ENCODE measurements around the gene ACKR2.

Gene ACKR2

DNA sequence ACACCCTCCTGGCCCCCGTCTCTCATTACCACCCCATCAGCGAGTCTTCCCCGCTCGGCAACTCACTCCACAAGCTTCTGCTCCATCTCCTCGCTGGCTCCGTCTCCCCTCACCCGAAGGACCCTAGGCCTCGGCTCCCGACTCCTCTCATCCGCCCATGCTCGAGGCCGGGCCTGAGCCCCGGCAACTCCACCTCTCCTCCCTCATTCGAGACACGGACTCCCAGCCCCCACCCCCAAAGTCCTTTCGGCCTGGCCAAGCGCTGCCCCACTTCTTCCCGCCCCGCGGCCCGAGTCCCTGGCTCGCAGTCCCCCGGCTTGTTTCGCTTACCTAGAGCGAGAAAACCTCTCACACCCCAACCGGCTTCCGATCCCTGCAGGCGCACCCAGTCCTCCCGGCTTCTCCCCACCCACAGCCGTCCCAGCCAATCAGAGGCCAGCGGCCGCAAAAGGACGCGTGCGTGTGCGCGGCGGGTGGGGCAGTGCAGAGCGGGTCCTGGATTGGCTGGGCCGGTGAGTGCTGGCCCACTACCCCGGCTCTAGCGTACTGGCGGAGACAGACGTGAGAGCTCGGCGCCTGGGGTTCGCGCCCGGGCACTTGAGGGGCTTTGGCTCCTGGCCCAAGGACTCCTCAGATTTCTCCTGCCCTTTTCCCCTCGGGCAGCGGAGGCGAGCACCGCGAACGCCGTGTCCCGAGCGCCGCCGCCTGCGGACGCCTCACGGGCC, 5.0 kb upstream of the ACKR2 start, which contains the start of gene HIGD1A (continued):
- peak; percentile 55; the same call in 1 of the 2 replicates for TF ChIP-seq OSR2 (tag by site-specific recombination; IDR thresholded peaks at IDR 0.05)
- TF ChIP-seq ZFP37 (tag by site-specific recombination; IDR thresholded peaks at IDR 0.05) = peak; percentile 65
- TF ChIP-seq ZNF660 (tag by site-specific recombination; IDR thresholded peaks at IDR 0.05) = peak; percentile 6; the same call in 1 of the 2 replicates
- no peak for TF ChIP-seq REST (tag by site-specific recombination; IDR thresholded peaks at IDR 0.05)
- TF ChIP-seq ZNF157 (tag by site-specific recombination; IDR thresholded peaks at IDR 0.05) = no peak
- TF ChIP-seq ZNF555 (tag by site-specific recombination; conservative IDR thresholded peaks at IDR 0.05) = no peak
- peak; percentile 85 for TF ChIP-seq GLI4 (tag by site-specific recombination; IDR thresholded peaks at IDR 0.05)
- TF ChIP-seq ZFP3 (tag by site-specific recombination; IDR thresholded peaks at IDR 0.05; ENCODE audit: low read depth) = 0 out of 2 replicates have a peak, but pooled peaks have one; percentile 39
- no peak for TF ChIP-seq ZNF692 (tag by site-specific recombination; IDR thresholded peaks at IDR 0.05)
- TF ChIP-seq KLF7 (tag by site-specific recombination; IDR thresholded peaks at IDR 0.05; ENCODE audit: borderline replicate concordance) = no peak; the same call in 1 of the 2 replicates
- TF ChIP-seq ZNF776 (tag by site-specific recombination; IDR thresholded peaks at IDR 0.05; ENCODE audit: borderline replicate concordance) = no peak
- no peak; the same call in 1 of the 2 replicates for TF ChIP-seq KLF17 (tag by site-specific recombination; IDR thresholded peaks at IDR 0.05)
- TF ChIP-seq ZNF433 (tag by site-specific recombination; IDR thresholded peaks at IDR 0.05; ENCODE audit: low read depth) = no peak
- 0 out of 2 replicates have a peak, but pooled peaks have one; percentile 14 for TF ChIP-seq PRDM4 (tag by site-specific recombination; IDR thresholded peaks at IDR 0.05)
- TF ChIP-seq ZBTB8A (tag by site-specific recombination; IDR thresholded peaks at IDR 0.05) = peak; percentile 62
- TF ChIP-seq ZSCAN30 (tag by site-specific recombination; IDR thresholded peaks at IDR 0.05) = 0 out of 2 replicates have a peak, but pooled peaks have one; percentile 24
- TF ChIP-seq SP3 (tag by site-specific recombination; IDR thresholded peaks at IDR 0.05) = peak; percentile 46; the same call in 1 of the 2 replicates
- TF ChIP-seq ZBTB7A (tag by site-specific recombination; IDR thresholded peaks at IDR 0.05; ENCODE audit: low read depth) = peak; percentile 43; the same call in 1 of the 2 replicates
- no peak for TF ChIP-seq SETDB1 (IDR thresholded peaks at IDR 0.05; ENCODE audit: insufficient read length, low read length)
- TF ChIP-seq ZNF707 (tag by site-specific recombination; IDR thresholded peaks at IDR 0.05) = no peak
- TF ChIP-seq, protein P1, sequence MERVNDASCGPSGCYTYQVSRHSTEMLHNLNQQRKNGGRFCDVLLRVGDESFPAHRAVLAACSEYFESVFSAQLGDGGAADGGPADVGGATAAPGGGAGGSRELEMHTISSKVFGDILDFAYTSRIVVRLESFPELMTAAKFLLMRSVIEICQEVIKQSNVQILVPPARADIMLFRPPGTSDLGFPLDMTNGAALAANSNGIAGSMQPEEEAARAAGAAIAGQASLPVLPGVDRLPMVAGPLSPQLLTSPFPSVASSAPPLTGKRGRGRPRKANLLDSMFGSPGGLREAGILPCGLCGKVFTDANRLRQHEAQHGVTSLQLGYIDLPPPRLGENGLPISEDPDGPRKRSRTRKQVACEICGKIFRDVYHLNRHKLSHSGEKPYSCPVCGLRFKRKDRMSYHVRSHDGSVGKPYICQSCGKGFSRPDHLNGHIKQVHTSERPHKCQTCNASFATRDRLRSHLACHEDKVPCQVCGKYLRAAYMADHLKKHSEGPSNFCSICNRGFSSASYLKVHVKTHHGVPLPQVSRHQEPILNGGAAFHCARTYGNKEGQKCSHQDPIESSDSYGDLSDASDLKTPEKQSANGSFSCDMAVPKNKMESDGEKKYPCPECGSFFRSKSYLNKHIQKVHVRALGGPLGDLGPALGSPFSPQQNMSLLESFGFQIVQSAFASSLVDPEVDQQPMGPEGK (tag by site-specific recombination; IDR thresholded peaks at IDR 0.05) = peak; percentile 60
- TF ChIP-seq ZNF335 (tag by site-specific recombination; conservative IDR thresholded peaks at IDR 0.05) = peak; percentile 90
- TF ChIP-seq ZBTB48 (tag by site-specific recombination; IDR thresholded peaks at IDR 0.05) = peak; percentile 88
- TF ChIP-seq KLF1 (tag by site-specific recombination; IDR thresholded peaks at IDR 0.05) = 0 out of 2 replicates have a peak, but pooled peaks have one; percentile 12
- TF ChIP-seq, protein P2, sequence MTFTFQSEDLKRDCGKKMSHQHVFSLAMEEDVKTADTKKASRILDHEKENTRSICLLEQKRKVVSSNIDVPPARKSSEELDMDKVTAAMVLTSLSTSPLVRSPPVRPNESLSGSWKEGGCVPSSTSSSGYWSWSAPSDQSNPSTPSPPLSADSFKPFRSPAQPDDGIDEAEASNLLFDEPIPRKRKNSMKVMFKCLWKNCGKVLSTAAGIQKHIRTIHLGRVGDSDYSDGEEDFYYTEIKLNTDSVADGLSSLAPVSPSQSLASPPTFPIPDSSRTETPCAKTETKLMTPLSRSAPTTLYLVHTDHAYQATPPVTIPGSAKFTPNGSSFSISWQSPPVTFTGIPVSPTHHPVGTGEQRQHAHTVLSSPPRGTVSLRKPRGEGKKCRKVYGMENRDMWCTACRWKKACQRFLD (tag by site-specific recombination; IDR thresholded peaks at IDR 0.05) = no peak
- TF ChIP-seq, protein P3, sequence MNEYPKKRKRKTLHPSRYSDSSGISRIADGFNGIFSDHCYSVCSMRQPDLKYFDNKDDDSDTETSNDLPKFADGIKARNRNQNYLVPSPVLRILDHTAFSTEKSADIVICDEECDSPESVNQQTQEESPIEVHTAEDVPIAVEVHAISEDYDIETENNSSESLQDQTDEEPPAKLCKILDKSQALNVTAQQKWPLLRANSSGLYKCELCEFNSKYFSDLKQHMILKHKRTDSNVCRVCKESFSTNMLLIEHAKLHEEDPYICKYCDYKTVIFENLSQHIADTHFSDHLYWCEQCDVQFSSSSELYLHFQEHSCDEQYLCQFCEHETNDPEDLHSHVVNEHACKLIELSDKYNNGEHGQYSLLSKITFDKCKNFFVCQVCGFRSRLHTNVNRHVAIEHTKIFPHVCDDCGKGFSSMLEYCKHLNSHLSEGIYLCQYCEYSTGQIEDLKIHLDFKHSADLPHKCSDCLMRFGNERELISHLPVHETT (tag by site-specific recombination; IDR thresholded peaks at IDR 0.05) = 0 out of 2 replicates have a peak, but pooled peaks have one; percentile 26

Measured in HEK293 (cell line).